Stimulated activated CD4-positive, alpha-beta T cell treated with anti-CD3 and anti-CD28 coated beads, Interleukin-1b, Interleukin-23, amount 100 ng/mL, for 4 hours (primary cell): ENCODE data around the gene ADGRG2.
"Not testable (repeated sequence)": the region's sequence is repeated elsewhere in the genome, so short reads cannot be mapped to it uniquely, and the experiment has no call there.

Experiments used
- DNase-seq, 2 donors: peaks; one replicate each; pipeline ENCODE4 v3.0.0-alpha.2; 2020; ENCODE audit warnings: low read depth in 2 of 2

ADGRG2 gene

DNA sequence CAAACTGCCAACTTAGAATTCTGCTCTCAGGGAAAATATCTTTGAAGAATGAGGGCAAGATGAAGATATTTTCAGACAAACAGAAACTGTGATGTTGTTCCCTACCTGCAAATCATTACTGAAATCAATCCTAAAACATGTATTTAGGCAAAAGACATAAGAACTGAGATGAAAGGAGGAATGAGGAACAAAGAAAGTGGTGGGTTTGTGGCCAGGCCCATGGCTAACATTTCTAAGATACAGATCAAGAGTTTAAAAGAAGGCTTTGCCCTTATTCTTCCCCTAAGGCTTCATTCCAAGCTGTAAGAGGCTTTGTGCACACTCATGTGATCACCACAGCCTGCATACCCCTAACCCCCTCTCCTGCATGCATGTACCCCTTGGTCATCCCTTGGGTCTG is 46.5 kb downstream of the ADGRG2 start:
- no peak for DNase-seq

DNA sequence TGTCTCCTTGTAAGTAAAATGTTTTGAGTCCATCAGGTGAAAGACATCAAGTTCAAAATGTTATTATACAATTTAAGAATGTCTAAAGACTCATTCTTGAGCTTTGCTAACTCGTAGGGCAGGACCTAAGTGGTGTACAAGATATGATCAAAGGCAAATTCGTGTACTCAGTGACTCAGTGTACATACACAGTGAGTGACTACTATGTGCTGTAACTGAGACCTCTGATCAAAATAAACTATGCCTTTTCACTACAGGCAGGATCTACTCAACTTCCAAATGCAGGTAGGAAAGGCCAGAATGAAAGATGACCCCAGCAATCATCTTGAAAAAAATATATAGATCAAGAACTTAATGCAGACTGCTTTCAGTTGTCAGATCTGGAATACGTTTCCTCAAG is 49.9 kb downstream of the ADGRG2 start:
- no peak for DNase-seq

DNA sequence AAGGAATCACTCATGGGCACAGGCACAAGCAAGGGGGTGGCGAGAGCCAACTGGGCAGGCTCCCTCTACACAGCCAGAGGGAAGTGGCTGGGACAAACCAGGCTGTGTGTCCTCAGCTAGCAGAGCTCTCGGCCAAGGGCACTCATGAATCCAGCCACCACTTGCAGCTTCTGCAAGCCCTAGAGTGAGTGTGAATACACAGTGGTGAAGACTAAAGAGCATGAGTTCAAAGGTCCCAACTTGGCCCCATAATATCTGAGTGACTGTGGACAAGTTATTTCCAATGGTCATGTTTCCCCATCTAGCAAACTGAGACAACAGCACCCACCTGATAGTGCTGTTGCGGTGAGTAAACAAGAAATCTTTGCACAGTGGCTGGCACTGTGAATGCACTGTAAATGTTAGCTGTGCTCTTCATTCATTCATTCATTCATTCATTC is 51.7 kb downstream of the ADGRG2 start:
- no peak for DNase-seq

DNA sequence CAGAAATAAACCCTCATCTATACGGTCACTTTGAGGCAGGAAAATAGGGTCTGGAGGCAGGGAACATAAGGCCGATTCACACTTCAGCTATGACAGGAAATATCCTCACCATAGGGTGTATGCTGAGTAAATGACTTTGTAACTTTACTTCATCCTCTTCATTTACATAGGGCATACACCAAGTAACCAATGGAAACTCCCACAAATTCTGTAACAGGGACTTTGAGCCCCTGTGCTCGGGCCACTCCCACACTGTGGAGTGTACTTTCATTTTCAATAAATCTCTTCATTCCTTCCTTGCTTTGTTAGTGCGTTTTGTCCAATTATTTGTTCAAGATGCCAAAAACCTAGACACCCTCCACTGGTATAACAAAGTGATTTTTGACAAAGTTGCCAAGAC is 55.3 kb downstream of the ADGRG2 start:
- DNase-seq: not testable (repeated sequence)

DNA sequence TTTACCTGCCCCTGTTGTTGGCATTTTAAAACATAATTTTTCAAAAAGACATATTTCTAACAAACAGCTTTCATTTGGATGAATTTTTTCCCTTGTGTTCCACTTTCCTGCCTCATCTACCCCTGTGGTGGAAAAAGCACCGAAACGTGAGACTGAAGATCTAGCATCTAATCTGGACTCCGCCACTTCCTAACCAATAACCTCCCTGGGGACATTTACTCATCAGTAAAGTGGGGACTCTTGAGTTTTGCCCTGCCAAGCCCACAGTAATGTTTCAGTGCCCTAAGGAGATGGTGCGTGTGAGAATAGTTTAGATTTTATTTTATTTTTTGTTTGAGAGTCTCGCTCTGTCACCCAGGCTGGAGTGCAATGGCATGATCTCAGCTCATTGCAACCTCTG is 56.7 kb downstream of the ADGRG2 start:
- DNase-seq: no peak

DNA sequence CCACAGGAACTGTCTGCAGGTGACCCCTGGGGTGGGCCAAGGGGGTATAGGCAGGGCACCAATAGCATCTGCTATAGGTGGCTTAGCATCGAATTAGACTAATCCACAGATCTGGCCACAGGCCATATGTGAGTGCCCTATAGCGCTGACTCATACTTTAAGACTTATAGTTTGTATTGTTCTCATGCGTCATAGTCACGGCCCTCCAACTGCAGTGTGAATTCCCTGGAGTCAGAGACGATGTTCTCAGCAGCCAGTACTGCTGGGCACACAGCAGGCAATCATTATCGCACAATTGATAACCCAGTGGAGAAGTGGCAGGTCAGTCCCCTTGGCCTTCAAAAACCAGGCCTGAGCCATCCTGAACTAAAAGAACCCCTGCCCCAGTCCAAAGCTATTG is 58.1 kb downstream of the ADGRG2 start:
- DNase-seq: no peak

DNA sequence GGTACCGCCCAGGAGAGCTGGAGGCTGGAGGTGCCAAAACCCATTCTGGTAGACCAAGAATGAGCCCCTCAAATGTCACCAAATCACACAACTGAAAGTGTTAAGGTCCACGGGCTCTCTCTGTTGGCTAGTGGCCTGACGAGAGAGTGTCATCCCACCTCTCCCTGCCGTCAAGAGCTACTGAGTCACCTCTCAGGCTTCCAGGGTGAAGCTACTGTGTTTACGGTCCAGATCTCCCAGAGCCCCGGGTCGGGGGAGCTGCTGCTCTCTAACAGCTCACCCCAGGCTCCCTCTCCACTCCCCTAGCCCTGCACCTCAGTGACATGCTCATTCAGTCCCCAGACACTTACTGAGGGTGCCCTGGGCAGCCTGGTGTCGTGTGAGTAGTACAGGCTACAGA is 59.2 kb downstream of the ADGRG2 start:
- DNase-seq: no peak

DNA sequence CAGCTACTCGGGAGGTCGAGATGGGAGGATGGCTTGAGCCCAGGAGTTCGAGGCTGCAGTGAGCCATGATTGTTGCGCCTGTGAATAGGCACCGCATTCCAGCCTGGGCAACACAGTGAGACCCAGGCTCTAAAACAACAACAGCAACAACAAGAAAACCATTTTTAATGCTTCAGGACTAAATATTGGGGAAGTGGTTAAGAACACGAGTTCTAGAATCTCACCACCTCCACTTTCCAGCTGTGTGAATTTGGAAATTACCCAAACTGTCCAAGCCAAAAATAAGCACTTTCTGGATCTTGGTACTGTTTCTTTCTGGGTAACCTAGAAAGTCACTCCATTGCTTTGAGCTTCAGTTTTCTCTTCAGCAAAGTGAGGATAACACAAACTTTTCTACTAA is 63.2 kb downstream of the ADGRG2 start:
- no peak for DNase-seq

DNA sequence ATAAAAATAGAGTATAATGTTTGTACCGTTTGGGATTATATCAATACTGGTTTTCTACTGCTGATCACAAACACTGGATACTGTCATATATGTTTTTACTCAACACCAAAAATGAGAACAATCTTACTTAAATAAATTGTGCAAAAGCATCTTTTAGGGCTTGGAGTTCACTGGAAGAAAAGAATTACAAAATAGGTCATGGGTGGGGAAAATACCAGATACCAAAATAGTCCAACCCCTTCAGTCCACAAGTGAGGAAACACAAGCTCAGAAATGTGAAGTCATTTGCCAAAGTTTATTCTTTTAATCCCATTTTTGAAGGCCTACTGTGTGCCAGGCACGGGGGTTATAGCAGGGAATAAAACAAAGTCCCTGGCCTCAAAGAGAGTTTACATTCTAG is 64.4 kb downstream of the ADGRG2 start:
- no peak for DNase-seq

DNA sequence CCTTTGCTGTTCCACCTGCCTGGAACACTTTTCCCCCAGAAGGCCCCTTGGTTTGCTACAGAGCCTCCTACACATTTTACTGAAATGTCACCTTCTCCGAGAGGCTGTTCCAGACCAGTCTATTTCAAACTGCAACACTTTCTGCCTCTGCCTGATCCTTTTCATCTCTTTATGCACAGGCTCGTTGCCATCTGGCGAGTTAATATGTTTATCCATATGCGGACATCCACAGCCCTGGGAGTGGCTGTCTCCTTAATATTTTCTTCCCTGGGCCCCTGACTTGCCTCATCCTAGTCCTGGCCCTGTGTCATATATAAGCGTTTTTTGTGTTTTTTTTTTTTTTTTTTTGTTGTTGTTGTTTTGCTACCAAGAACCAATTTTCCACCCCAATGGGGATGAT is 73.2 kb downstream of the ADGRG2 start:
- DNase-seq: no peak

DNA sequence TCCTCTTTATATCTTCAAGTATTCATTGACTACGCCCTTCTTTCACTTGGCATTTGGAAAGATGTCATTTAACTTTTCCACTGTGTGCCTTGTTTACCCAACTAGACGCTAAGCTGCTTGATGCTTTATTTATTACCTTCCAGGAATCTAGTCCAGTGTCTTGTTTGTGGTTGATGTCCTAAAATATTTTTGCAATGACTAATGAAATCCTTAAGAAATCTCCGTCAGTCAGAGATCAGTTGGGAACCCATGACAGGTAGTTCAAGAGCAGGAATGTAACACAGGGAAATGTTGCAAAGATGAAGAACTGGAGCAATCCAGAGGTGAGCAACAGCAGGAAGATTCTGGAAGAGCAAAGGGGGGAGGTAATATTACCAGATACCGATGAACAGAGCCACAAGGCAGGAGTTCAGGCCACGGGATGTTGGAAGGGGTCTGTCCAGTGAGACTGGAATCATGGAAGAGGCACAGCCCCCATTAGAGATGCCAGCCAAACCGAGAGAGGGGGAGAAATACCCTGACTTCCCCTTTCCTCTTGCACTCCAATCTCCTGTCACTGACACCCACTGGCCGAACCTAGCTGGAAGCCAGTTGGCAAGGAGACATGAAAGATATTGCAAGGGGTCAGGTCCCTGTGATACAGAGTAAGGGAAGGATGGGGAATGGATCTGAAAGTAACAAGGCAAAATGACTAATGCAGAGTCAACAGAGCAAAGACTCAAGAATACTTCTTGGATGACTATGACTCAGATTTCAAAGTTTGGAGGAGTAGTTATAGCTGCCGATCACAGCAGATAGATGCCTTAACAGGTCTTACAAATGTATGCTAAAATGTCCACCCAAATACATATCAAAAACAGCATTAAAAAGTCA is 75.7 kb downstream of the ADGRG2 start:
- DNase-seq: no peak

DNA sequence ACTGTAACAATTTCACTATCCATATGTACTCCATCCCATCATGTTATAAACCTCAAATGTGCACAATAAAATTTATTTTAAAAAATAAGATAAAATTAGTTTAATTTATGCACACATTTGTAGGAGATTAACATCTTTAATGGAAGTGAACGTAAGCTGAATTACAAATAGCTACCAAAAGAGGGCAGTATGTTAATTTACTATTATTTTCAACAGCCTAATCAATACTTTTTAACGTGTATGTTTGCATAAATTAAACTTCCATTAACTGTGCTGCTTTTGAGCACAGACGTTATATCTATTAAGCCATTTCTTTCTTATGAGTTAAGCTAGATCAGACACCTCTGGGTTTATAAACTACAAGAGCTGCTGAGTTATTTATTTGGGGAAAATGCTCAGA is 81.9 kb downstream of the ADGRG2 start:
- DNase-seq: no peak

DNA sequence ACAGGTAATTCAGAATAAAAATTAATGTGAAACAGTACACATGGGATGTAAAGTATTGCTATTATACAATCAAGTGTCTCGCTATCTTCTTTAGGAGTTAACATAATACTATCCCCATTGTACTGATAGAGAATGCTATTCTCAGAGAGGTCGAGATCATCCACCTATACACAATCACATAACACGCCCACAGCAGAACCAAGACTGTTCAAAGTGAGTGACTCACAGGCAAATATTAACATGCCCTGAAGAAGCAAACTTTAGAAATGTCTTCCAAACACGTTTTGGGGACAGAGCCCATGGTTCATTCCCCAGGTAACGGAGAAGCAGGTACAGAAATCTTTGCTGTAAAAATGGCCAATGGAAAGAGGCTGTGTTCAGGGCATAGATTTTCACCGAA is 88.2 kb downstream of the ADGRG2 start:
- DNase-seq: no peak

DNA sequence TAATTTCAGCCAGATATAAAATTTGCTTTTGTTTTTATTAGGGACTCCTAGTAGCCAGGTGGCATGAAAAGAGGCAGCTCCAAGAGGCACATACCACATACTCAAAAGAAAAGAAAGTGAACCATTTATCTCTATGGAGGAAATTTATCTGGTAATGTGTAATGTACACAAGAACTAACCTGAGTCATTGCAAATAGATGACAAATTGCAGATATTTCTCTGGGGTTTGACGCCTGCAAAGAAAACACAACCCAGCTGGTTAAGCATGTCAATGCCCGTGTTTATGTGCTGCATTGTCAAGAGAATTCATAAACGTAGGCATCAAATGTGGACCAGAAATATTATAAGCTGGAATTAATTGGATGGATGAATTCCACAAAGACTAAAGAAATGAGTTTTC is 91.5 kb downstream of the ADGRG2 start:
- DNase-seq: no peak

DNA sequence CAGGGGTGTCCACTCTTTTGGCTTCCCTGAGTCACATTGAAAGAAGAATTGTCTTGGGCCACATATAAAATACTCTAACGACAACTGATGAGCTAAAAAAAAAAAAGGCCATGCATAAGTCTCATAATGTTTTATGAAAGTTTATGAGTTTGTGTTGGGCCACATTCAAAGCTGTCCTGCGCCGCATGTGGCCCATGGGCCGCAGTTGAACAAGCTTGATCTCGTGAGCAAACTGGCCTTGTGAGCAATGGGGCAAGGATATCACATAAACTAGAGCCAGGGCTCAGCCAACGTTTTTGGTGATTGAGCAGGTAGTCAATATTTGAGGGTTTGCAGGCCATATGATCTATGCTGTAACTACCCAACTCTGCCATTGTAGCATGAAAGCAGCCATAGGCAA is 93.7 kb downstream of the ADGRG2 start:
- DNase-seq: no peak

DNA sequence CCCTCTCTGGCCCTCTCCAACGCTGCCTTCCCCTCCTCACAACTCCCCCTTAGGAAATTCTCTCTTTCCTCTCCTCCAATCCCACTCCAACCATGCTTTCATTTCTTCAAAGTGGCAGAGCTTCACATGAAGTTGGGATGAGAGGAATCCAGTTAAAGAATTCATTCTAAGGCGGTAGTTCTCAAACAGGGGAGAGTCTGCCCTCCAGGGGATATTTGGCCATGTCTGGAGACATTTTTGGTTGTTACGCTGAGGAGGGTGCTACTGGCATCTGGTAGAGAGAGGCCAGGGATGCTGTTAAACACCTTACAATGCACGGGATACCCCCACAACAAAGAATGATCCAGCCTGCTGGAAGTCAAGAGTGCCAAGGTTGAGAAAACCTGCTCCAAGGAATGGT is 97.9 kb downstream of the ADGRG2 start:
- DNase-seq: no peak

DNA sequence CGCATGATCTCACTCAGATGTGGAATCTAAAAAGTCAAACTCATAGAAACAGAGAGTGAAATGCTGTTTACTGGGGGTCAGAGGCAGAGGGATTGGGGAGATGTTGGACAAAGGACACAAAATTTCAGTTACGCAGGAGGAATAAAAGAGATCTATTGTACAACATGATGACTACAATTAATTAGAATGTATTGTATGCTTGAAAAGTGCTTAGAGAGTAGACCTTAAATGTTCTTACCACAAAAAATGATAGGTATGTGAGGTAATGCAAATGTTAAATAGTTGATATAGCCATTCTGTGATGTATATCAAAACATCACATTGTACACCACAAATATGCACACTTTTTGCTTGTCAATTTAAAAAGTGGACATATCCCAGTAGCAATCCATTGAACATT is 102.3 kb downstream of the ADGRG2 start:
- no peak for DNase-seq

DNA sequence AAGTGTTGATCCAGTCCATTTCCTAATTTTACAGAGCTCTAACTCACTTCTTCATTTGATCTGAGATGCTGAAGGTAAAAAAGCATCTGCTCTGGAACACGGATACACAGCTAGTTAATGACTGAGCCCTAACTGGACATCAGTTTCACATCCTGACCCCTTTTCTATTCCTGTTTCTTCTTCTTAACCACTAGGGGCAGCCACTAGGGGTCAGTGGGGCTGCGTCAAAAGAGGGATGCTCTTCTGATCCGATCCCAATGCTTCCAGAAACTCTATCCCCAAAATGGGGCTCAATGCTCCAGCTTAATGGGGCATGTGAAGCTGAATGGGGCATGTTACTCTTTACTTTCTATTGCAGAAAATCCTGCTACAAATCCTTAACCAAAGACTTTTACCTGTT is 105.0 kb downstream of the ADGRG2 start:
- DNase-seq: no peak

DNA sequence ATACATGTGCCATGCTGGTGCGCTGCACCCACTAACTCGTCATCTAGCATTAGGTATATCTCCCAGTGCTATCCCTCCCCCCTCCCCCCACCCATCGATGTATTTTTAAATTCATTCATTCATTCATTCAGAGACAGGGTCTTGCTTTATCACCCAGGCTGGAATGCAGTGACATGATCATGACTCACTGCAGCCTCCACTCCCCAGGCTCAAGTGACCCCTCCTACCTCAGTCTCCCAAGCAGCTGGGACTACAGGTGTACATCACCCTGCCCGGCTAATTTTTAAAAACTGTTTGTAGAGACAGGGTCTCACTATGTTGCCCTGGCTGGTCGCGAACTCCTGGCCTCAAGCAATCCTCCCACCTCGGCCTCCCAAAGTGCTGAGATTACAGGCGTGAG is 105.7 kb downstream of the ADGRG2 start:
- not testable (repeated sequence) for DNase-seq

DNA sequence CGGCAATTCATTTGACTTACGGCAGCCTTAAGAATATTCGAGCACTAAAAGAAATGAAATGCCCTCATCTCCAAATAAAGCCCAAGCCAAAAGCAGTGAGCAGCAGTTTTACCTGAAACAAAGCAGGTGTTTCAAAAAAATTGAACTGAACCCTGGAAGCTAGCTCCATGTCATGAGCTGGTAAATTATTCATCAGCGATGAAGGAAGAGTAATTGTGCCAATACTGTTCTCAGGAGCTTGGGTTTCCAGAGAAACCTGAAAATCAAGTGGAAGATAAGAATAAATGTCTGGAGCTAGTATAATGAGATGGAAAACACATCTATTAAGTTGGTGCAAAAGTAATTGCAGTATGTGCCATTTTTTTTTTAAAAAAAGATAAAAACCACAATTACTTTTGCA is 114.4 kb downstream of the ADGRG2 start:
- DNase-seq: no peak

DNA sequence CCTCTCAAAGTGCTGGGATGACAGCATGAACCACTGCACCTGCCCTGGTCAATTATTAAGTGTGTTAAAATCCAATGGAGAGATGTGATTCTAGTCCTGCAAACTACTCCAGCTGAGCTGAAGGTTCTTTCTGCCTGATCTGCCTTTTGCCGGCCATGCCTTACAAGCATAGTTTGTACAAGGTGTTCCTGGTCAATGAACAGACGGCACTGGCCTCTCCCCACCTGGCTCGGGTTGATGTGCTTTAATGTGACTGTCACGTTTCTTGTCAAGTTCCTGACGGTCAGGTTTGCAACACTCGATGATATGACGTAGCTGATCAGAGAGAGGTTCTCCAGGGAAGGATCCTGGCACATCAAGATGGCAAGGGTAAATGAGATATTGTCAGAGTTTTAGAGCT is 115.3 kb downstream of the ADGRG2 start:
- no peak for DNase-seq

DNA sequence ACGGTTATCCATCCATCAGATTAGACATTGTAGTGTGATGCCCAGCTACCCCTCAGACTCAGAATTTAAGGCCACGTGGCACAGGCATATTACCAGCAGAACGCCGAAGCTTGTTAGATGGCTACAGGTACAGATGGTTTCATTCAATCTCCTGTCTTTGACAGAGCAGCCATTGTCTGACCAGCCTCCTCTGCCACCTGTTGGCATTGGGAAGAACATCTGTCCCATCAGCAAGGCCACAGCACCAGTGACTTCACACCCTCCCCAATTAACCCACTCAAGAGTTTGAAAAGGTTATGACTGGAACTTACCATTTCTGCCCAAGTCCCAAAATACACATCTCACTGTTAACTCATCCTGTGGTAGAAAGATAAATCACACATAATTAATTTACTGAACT is 116.4 kb downstream of the ADGRG2 start:
- DNase-seq: no peak

DNA sequence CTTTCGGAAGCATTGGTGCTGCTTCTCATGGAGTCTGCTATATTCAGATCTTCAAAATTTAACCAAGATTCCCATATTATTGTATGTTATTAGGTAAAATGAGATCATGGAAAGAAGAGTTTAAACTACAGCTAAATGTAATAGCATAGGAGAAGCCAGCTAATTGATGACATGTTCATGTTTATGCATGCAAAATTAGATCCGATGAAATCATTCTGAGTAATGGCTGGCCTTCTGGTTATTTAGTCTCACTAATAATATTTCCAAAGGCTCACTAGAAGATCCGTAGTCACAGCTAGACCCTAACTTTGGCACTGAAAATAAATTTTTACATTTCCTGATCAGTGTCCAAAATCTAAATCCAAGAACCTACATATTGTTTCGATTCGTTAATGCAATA is 118.5 kb downstream of the ADGRG2 start:
- DNase-seq: no peak

DNA sequence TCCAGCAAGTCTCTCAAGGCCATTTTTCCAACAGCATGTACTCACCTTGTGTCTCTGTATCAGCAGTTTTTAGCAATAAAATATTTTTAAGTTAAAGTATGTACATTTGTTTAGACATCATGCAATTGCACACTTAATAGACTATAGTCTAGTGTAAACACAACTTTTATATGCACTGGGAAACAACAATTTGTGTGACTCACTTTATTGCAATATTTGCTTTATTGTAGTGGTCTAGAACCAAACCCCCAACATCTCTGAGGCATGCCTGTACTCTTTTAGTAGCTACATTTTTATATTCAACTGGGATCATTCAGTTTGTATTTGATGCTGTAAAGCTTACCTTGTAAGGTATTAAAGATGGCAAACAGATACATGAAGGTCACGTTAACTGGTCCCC is 123.6 kb downstream of the ADGRG2 start:
- no peak for DNase-seq
